ENCODE results near the gene ORC5.

The ORC5 gene

GRCh38 chr7:104127204-104127603 lies 80.6 kb downstream of the ORC5 start:
- TF ChIP-seq SIN3A (IDR thresholded peaks at IDR 0.05; ENCODE audit: borderline replicate concordance, insufficient read depth, low read length) (no peak), FOXP2 (optimal IDR thresholded peaks at IDR 0.05; ENCODE audit: borderline replicate concordance, extremely low read depth, extremely low read length, insufficient read depth) (no peak), TAF1 (IDR thresholded peaks at IDR 0.05; ENCODE audit: borderline replicate concordance, insufficient read depth, low read length) (no peak), REST (IDR thresholded peaks at IDR 0.05; ENCODE audit: insufficient read depth in 1 of 2, low read depth in 2 of 2, low read length in 2 of 2) (no peak), POLR2AphosphoS5 (IDR thresholded peaks at IDR 0.05; ENCODE audit: low read depth, low read length) (no peak)

- TF ChIP-seq POLR2AphosphoS5 (IDR thresholded peaks at IDR 0.05; ENCODE audit: low read depth, low read length) = no peak
- no peak for TF ChIP-seq FOXP2 (optimal IDR thresholded peaks at IDR 0.05; ENCODE audit: borderline replicate concordance, extremely low read depth, extremely low read length, insufficient read depth)
- no peak for TF ChIP-seq SIN3A (IDR thresholded peaks at IDR 0.05; ENCODE audit: borderline replicate concordance, insufficient read depth, low read length)
- no peak; a peak in 1 of 4 replicates for TF ChIP-seq REST (IDR thresholded peaks at IDR 0.05; ENCODE audit: insufficient read depth in 1 of 2, low read depth in 2 of 2, low read length in 2 of 2)
- TF ChIP-seq TAF1 (IDR thresholded peaks at IDR 0.05; ENCODE audit: borderline replicate concordance, insufficient read depth, low read length) = no peak
Measured at GRCh38 chr7:104126411-104126841, 81.4 kb downstream of the ORC5 start.

- TF ChIP-seq TAF1 (IDR thresholded peaks at IDR 0.05; ENCODE audit: borderline replicate concordance, insufficient read depth, low read length) = no peak
- TF ChIP-seq SIN3A (IDR thresholded peaks at IDR 0.05; ENCODE audit: borderline replicate concordance, insufficient read depth, low read length) = no peak
- TF ChIP-seq POLR2AphosphoS5 (IDR thresholded peaks at IDR 0.05; ENCODE audit: low read depth, low read length) = no peak
- TF ChIP-seq REST (IDR thresholded peaks at IDR 0.05; ENCODE audit: insufficient read depth in 1 of 2, low read depth in 2 of 2, low read length in 2 of 2) = no peak
- no peak for TF ChIP-seq FOXP2 (optimal IDR thresholded peaks at IDR 0.05; ENCODE audit: borderline replicate concordance, extremely low read depth, extremely low read length, insufficient read depth)
Measured at GRCh38 chr7:104124893-104125477, 82.8 kb downstream of the ORC5 start.

- TF ChIP-seq REST (IDR thresholded peaks at IDR 0.05; ENCODE audit: insufficient read depth in 1 of 2, low read depth in 2 of 2, low read length in 2 of 2) (no peak), POLR2AphosphoS5 (IDR thresholded peaks at IDR 0.05; ENCODE audit: low read depth, low read length) (no peak), SIN3A (IDR thresholded peaks at IDR 0.05; ENCODE audit: borderline replicate concordance, insufficient read depth, low read length) (no peak), TAF1 (IDR thresholded peaks at IDR 0.05; ENCODE audit: borderline replicate concordance, insufficient read depth, low read length) (no peak), FOXP2 (optimal IDR thresholded peaks at IDR 0.05; ENCODE audit: borderline replicate concordance, extremely low read depth, extremely low read length, insufficient read depth) (no peak)
Measured at GRCh38 chr7:104124469-104124868, 83.3 kb downstream of the ORC5 start.

Measured in PFSK-1 (cell line).